ENCODE measurements around the gene FAM163A. TPM values are rescaled to one million over a fixed set of nuclear protein-coding genes. Genes with fewer than 3 reads are reported as not detected.

Gene FAM163A
- total and polyA plus RNA-seq, 9 of the 15 experiments (the other 6 are each of a cell fraction or from before 2014, with no cell fraction given), result not detected

GRCh38 chr1:179747611-179748010, 4.5 kb downstream of the FAM163A start (continued):
- no peak for TF ChIP-seq CSDE1 (IDR thresholded peaks at IDR 0.05)

- peaks cover 20 to 26% of the 10 kb centered on the region in 2 experiments; a peak in 4 of 5 replicates for H3K27me3 ChIP-seq (ENCODE audit: control insufficient read depth in 2 of 2, insufficient read depth in 2 of 2, low read length in 2 of 2)
- H3K36me3 ChIP-seq (ENCODE audit: control insufficient read depth, insufficient read depth, low read length), result no peaks in the 10 kb centered on the region
- intact Hi-C loops (cut with micrococcal nuclease), result no loop called here
- no peak overlapping the region for H3K9ac ChIP-seq (ENCODE audit: insufficient read depth in 1 of 2, low read depth in 2 of 2, low read length in 2 of 2)
- WGBS (ENCODE audit: insufficient coverage, low coverage, missing lambda C conversion rate), result 1% methylated on average over 4 of the region's 4 CpGs
- H4K20me1 ChIP-seq (replicated peaks; ENCODE audit: control insufficient read depth, insufficient read depth, low read length), result no peaks in the 10 kb centered on the region
- FAIRE-seq (no peak), DNase-seq (ENCODE audit: extremely low read depth in 1 of 4, low spot score in 3 of 4) (no peak), ATAC-seq (no peak)
- no peaks in the 10 kb centered on the region for H3K79me2 ChIP-seq (ENCODE audit: control insufficient read depth, insufficient read depth, low read length)
- no peak overlapping the region for H3K27ac ChIP-seq (ENCODE audit: extremely low read depth, low read depth, low read length)
- H3K4me1 ChIP-seq (replicated peaks in 1 of 2; ENCODE audit: control insufficient read depth in 2 of 2, insufficient read depth in 2 of 2, low read length in 2 of 2), result peaks cover 0 to 9% of the 10 kb centered on the region in 2 experiments; a peak in 1 of 5 replicates
- no TSS peak for BruUV-seq (replicated peaks)
- H3K9me3 ChIP-seq (replicated peaks; ENCODE audit: control insufficient read depth, insufficient read depth, low read depth, low read length), result no peaks in the 10 kb centered on the region
- H2AFZ ChIP-seq (ENCODE audit: low read depth, low read length), result no peak overlapping the region
- in situ Hi-C loops (cut with MboI), result no loop called here
- ChIA-PET POLR2A (no interaction called here), CTCF (ENCODE audit: low intra/inter-chr PET ratio) (no interaction called here)
- H3K4me2 ChIP-seq (ENCODE audit: insufficient read depth, low read length), result no peak overlapping the region
- no peaks in the 10 kb centered on the region for H3K9me1 ChIP-seq (ENCODE audit: control insufficient read depth, insufficient read depth, low read length)
- H3K4me3 ChIP-seq, result no peak overlapping the region
- TF ChIP-seq SMARCB1 (IDR thresholded peaks at IDR 0.05; ENCODE audit: insufficient read length, low read depth) (no peak), BRD4 (IDR thresholded peaks at IDR 0.05) (no peak), SNRNP70 (optimal IDR thresholded peaks at IDR 0.05; ENCODE audit: low read depth, low read length) (no peak), NFRKB (IDR thresholded peaks at IDR 0.05; ENCODE audit: low read depth) (no peak), HDAC1 (IDR thresholded peaks at IDR 0.05) (no peak), ZNF696 (CRISPR knock-in tag; conservative IDR thresholded peaks at IDR 0.05) (no peak), ZNF668 (CRISPR knock-in tag; IDR thresholded peaks at IDR 0.05) (no peak), MCM2 (IDR thresholded peaks at IDR 0.05; ENCODE audit: low read depth) (no peak), ETV5 (CRISPR knock-in tag; IDR thresholded peaks at IDR 0.05; ENCODE audit: low read depth) (no peak), ZNF12 (CRISPR knock-in tag; IDR thresholded peaks at IDR 0.05) (no peak), NCOR1 (IDR thresholded peaks at IDR 0.05) (no peak), NCOA6 (IDR thresholded peaks at IDR 0.05) (no peak), SIN3B (IDR thresholded peaks at IDR 0.05; ENCODE audit: low read depth) (no peak)
- TF ChIP-seq, protein P1, sequence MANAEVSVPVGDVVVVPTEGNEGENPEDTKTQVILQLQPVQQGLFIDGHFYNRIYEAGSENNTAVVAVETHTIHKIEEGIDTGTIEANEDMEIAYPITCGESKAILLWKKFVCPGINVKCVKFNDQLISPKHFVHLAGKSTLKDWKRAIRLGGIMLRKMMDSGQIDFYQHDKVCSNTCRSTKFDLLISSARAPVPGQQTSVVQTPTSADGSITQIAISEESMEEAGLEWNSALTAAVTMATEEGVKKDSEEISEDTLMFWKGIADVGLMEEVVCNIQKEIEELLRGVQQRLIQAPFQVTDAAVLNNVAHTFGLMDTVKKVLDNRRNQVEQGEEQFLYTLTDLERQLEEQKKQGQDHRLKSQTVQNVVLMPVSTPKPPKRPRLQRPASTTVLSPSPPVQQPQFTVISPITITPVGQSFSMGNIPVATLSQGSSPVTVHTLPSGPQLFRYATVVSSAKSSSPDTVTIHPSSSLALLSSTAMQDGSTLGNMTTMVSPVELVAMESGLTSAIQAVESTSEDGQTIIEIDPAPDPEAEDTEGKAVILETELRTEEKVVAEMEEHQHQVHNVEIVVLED (CRISPR knock-in tag; IDR thresholded peaks at IDR 0.05), result no peak
- TF ChIP-seq, protein P2, sequence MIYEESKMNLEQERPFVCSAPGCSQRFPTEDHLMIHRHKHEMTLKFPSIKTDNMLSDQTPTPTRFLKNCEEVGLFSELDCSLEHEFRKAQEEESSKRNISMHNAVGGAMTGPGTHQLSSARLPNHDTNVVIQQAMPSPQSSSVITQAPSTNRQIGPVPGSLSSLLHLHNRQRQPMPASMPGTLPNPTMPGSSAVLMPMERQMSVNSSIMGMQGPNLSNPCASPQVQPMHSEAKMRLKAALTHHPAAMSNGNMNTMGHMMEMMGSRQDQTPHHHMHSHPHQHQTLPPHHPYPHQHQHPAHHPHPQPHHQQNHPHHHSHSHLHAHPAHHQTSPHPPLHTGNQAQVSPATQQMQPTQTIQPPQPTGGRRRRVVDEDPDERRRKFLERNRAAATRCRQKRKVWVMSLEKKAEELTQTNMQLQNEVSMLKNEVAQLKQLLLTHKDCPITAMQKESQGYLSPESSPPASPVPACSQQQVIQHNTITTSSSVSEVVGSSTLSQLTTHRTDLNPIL (CRISPR knock-in tag; IDR thresholded peaks at IDR 0.05), result no peak
- TF ChIP-seq, protein P3, sequence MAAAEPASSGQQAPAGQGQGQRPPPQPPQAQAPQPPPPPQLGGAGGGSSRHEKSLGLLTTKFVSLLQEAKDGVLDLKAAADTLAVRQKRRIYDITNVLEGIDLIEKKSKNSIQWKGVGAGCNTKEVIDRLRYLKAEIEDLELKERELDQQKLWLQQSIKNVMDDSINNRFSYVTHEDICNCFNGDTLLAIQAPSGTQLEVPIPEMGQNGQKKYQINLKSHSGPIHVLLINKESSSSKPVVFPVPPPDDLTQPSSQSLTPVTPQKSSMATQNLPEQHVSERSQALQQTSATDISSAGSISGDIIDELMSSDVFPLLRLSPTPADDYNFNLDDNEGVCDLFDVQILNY (CRISPR knock-in tag; IDR thresholded peaks at IDR 0.05), result no peak
- TF ChIP-seq, protein P4, sequence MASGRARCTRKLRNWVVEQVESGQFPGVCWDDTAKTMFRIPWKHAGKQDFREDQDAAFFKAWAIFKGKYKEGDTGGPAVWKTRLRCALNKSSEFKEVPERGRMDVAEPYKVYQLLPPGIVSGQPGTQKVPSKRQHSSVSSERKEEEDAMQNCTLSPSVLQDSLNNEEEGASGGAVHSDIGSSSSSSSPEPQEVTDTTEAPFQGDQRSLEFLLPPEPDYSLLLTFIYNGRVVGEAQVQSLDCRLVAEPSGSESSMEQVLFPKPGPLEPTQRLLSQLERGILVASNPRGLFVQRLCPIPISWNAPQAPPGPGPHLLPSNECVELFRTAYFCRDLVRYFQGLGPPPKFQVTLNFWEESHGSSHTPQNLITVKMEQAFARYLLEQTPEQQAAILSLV (tag; IDR thresholded peaks at IDR 0.05), result no peak
Observed at GRCh38 chr1:179748772-179749171, 5.7 kb downstream of the FAM163A start.
